ENCODE measurements around the gene DERA. TPM values are rescaled to one million over a fixed set of nuclear protein-coding genes. Genes with fewer than 3 reads are reported as not detected.

DERA gene
- total and polyA plus RNA-seq, 2 of the 8 experiments (the other 6 are each of a cell fraction or from before 2014, with no cell fraction given), result 13.1 to 17.1 TPM

DNA sequence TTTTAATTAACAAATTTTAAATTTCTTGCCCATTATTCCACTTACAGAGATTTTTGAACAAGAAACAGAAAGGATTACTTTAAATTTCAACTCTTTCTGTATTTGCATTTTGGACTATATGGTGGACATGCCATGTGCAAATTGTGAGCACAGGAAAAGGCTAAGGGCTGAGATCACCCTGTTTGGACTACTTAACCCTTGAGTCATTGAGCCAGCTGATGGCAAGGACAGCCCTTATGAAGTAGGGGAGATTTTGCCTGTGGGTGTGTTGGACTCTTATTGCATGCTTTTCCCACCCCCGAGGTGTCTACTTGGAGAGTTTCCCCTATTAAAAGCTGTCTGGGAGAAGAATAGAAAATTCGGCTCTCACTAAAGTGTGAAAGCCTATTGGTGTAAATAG lies 17.2 kb downstream of the DERA start (continued):
- no peak for TF ChIP-seq CHD7 (IDR thresholded peaks at IDR 0.05; ENCODE audit: insufficient replicate concordance, low read length)
- TF ChIP-seq, protein P1, sequence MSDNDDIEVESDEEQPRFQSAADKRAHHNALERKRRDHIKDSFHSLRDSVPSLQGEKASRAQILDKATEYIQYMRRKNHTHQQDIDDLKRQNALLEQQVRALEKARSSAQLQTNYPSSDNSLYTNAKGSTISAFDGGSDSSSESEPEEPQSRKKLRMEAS (IDR thresholded peaks at IDR 0.05), result no peak
- TF ChIP-seq CEBPB (IDR thresholded peaks at IDR 0.05; ENCODE audit: low read depth, low read length), result no peak
- TF ChIP-seq BCL11A (IDR thresholded peaks at IDR 0.05; ENCODE audit: low read depth in 2 of 2, low read length in 2 of 2), result no peak
- no peak for TF ChIP-seq TAF7 (optimal IDR thresholded peaks at IDR 0.05; ENCODE audit: borderline replicate concordance, low read depth, low read length)
- no peak for TF ChIP-seq SP2 (IDR thresholded peaks at IDR 0.05; ENCODE audit: low read length)
- no peak for TF ChIP-seq POU5F1 (IDR thresholded peaks at IDR 0.05; ENCODE audit: low read depth, low read length)
- no peak for TF ChIP-seq POLR2AphosphoS5 (IDR thresholded peaks at IDR 0.05; ENCODE audit: low read depth, low read length)
- TF ChIP-seq RXRA (IDR thresholded peaks at IDR 0.05; ENCODE audit: insufficient read depth, low read depth, low read length), result no peak
- TF ChIP-seq KDM4A (IDR thresholded peaks at IDR 0.05; ENCODE audit: low read depth, low read length, severe bottlenecking), result no peak
